ENCODE data around the gene PPDPF.

PPDPF gene

DNA sequence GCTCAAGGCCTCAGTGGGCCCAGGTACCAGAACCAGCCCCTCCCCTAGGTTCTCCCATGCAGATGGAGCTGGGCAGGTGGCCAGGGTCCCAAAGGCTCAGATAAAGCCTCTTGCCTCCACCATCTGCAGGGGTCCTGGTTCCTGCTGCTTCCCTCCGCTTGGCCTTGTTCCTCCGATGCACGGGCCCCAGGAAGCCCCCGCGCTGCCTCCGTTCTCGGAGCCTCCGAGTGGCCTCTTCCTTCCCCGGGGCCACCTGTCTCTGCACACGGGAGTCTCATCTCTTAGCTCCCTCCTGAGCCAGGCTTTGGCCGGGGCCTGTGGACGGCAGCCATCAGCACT is 18.5 kb downstream of the PPDPF start:
- DNase-seq = no peak

DNA sequence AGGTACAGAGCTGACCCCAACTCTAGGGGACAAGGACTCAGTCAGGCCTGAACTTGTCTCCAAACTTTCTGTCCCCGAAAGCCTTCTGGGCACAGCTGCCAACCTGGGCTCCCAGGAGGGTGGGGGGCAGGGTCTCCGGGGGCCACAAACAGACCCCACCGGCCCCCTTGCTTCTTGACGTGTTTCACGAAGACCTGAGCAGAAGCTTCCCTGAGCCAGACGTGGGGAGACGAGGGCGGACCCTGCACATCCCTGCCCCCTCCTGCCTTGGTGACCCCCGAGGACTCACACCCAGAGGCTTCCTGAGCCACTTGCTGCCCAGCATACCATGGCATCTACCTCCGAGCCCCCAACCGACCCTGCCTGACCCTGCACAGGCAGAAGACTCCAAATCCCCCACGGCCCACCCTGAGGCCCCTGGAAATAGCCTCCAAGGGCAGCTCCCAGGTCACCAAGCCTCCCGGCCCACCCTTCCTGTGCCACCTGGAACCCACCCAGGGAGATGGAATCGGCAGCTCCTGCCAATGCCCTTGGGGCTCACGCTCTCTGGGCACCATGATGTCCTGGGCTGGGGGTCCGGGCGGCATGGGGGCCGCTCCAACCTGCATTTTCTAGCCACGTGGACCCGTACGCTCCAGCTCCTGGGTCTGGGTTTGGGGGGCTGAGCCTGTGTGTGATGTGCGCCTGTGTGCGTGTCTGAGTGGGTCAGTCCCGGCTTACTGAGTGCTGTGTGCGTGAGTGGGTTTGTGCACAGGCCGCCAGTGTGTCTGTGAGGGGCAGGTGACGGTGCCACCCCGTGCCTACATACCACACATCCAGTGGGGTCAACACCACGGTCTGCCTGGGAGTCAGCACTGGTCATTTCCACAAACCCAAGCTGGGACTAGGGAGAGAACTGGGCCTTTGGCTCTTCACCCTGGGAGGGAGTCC is 19.1 kb downstream of the PPDPF start:
- DNase-seq = no peak

DNA sequence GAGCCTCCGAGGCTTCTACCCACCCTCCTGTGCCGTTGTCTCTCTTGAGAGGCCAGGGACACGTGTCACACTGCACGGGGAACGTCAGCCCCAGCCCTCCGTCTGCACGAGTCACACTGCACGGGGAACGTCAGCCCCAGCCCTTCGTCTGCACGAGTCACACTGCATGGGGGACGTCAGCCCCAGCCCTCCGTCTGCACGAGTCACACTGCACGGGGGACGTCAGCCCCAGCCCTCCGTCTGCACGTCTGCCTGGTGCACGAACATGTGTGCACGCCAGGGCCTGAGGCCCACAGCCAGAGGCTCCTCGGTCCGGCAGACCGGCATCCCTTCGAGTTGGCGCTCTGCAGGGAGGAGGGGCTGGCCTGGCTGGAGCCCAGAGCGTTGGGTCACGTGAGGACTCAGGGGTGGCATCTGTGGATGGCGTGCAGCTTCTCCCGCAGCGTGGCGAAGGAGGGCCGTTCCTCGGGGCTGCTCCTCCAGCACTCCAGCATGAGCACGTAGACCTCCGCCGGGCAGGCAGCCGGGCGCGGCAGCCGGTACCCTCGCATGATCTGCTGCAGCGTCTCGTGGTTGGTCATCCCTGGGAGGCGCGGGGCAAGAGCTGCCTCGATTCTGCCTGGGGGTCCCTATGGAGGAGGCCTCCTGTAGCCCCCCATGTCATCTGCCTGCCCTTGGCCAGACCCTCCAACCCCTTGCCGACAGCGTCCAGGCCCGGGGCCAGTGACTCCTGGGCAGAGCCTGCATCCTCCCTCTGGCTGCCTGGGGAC is 20.0 kb downstream of the PPDPF start:
- DNase-seq = no peak

- DNase-seq = no peak
Observed at GRCh38 chr20:63541371-63541770, 20.8 kb downstream of the PPDPF start.

- DNase-seq = no peak
Observed at GRCh38 chr20:63542031-63542559, 21.5 kb downstream of the PPDPF start.

DNA sequence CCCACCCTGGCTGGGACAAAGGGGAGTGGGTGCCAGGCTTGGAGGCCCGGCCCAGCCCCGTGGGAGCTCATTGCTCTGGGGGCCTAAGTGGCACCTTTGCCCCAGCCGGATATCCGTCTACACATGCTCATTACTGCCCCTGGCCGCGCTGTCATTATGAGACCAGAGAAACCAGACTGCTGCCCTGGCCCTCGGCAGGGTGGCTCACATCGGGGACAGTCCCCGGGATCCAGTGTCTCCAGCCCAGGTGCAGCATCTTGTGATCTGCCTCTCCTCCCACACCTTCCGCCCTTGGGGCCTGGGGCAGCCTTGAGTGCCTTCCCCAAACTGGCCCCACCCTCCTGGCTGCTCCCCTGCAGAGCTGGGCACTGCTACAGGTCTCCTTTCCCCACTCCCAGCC is 22.1 kb downstream of the PPDPF start:
- DNase-seq = no peak

- DNase-seq = no peak
Observed at GRCh38 chr20:63543131-63543530, 22.6 kb downstream of the PPDPF start.

DNA sequence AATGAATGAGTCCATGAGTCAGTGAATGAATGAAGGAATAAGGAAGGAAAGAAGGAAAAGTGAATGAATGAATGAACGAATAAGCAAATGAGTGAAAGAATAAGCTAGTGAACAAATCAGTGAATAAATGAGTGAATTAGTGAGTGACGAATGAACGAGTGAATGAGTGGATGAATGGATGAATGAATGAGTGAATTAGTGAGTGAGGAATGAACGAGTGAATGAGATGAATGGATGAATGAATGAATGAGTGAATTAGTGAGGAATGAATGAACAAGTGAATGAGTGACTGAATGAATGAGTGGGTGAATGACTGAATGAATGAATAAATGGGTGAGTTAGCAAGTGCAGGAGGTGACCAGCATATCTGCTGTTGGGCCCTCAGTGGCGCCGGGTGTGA is 23.2 kb downstream of the PPDPF start:
- DNase-seq = no peak

DNA sequence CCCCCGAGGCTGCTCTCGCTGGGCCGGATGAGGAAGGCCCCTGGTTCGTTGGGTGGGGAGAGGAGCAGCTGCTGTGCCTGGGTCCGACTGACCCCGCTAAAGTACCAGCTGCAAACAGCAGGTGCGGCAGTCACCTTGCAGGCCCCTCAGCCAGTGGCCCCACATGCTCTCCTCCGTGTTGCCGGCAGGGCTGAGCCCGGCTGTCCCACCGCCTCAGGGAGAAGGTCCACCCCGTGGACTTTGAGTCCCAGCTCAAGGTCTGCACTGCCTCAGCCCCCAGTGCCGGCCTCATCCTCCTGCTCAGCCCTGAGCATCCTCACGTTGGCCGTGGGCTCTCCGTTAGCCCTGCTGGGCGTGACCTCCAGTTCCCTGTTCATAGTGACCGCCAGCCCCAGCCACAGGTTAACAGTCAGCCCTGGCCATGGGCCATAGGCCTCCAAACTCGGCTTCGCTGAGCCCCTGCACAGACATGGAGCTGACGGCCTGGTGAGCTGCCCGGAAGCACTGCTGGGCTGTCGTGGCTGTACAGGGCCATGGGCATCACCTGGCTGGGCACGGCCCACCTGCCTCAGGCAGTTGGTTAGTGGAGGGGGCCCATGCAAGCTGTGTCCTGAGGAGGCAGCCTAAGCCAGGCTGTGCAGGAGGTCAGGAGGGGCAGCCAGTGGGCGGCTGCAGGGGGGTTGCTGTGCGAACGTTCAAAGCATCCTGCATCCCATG is 23.8 kb downstream of the PPDPF start:
- DNase-seq = no peak

DNA sequence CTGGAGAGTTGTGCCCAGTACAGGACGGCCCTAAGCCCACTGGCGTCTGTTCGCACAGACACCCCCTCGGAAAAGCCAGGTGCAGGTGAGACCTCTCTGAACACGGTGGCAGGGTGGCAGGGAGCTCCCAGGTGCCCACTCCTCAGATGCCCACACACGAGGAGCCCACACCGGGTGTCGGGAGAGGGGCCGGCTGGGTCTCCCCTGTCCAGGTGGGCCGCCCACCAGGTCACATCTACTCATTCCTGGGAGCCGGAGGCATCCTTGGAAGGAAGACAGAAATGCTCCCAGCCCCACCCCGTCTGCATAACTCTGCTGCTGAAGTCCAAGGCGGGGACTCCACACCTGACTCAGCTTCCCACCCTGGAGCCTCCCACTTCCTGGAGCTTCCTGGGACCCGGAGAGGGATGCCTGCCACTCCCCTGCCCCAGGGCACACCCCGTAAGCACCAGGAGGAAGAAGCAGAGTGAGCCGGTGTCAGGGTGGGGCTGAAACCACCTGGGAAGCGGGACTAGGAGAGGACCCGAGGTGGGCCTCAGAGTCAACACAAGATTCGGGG is 24.5 kb downstream of the PPDPF start:
- DNase-seq = no peak

DNA sequence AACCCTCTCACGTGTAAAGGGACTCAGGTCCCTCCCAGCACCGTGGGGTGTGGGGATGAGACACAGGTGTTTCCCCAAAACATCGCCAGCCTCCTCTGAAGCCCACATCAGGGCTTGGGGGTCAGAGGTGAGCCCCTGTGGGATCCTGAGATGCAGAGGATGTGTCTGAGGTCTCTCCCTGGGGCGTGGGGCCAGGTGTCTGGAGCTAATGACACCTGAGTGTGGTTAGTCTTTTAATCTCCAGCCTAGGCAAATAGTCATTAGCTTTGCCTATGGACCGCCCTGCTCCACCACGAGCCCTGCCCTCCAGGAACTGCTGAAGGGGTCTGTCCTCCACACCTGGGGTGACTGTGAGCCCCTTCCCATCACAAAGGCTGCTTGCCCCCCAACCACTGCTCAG is 25.2 kb downstream of the PPDPF start:
- no peak for DNase-seq

DNA sequence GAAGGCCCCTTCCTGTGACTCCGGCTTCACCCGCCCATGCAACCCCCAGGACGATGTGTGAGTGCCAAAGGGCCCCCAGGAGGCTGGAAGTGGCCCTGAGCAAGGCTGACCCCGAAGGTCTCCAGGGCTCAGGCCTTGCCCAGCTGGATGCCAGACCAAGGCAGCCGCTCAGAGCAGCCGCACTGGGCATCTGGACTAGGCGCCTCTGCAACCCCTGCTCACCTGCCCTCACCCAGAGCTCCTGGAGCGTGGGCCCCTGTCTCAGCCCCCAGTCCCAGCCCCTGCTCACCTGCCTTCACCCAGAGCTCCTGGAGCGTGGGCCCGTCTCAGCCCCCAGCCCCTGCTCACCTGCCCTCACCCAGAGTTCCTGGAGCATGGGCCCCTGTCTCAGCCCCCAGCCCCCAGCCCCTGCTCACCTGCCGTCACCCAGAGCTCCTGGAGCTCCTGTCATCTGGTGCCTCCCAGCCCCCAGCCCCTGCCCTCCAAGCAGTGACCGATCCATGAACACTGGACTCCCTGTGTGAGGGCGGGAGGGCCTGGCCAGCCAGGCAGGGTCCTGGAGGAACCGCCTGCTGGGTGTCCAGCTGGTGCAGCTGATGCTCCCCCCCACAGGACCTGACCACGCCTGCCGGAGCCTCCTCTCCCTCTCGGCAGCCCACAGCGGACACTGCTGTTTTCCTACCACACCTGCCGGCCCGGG is 25.8 kb downstream of the PPDPF start:
- DNase-seq = no peak

DNA sequence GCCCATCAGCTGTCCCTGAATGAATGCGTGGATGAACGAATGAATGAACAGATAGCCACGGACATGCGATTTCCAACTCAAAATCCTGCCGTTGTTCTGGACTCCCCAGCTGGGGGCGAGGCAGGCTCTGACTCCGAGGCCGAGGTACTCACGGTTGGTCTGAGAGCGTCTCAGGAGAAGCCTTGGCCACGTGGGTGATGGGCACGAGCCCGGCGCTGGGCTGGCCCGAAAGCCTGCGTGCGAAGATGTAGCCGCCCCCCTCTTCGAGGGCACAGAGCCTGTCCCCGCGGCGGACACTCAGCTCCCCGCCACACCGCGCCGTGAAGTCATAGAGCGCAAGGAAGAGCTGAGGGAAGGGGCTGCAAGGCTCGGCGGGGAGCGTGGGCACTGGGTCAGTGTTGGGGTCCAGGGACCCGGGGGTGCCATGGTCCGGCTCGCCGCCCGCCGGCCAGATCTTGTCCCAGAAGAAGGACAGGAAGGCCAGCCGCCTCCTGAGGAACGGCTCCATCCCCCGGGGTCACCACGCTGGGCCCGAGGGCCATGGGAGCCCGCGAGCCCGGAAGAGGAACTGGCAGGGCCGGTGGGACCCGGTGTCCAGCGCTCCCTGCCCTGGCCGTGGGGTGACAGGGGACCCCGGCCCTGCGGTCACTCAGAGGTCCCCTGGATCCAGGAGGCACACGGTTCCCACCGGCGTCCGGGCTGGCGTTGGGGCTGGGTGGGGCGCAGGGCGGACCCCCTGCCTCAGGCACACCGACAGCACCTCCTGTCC is 26.6 kb downstream of the PPDPF start:
- DNase-seq = no peak

DNA sequence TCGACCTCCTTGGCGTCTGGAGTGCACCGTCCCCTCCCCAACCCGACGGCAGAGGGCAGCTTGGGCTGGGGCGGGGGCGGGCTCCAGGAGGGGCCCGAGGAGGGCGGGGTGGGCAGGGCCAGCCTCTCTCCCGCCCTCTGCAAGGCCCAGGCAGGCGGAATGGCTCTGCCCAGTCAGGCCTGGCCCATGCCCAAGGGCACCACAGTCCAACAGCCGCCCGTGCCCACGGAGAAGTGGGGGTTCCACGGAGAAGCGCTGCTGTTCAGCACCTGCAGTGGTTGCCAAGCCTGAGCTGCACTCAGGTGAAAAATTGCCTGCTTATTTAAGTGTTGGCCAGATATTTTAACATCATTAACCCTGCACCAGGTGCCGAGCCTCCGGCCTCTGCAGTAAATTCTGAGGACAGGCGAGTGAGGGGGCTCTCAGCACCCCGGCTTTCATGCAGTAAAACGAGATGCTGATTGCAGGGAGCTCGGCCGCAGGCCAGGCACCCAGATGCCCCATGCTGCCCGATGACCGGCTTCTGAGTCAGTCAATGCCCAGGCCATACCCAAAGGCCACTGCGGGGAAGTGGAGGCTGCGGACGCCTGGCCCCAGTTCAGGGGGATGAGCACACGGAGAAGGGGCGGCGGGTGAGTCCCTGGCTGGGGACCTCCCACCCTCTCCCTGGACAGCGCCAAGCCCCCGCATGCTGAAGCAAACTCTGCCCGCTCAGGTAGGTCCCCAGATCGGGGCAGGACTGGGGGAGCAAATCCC is 27.3 kb downstream of the PPDPF start, which contains the start of gene SRMS:
Gene SRMS, minus strand, starts transcription at position 25 of the 756 bp plus-strand sequence. CDS start 286 bp downstream, outside the sequence.
- DNase-seq = no peak

GRCh38 chr20:63548542-63548941 is 28.0 kb downstream of the PPDPF start:
- DNase-seq = no peak

DNA sequence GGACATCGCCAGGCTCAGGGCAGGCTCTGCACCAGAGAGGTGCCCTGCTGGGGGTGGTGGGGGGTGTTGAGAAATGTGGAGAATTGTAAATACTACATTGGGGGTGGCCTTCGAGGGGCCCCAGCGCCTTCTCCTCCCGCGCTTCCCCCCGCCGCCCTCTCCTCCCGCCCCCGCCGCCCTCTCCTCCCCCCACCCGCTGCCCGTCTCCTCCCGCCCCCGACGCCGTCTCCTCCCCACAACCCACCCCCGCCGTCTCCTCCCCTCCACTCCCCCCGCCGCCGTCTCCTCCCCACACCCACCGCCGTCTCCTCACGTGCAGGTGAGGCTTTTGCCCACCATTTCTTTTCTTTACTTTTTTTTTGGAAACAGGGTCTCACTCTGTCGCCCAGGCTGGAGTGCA is 28.5 kb downstream of the PPDPF start:
- DNase-seq = no peak

DNA sequence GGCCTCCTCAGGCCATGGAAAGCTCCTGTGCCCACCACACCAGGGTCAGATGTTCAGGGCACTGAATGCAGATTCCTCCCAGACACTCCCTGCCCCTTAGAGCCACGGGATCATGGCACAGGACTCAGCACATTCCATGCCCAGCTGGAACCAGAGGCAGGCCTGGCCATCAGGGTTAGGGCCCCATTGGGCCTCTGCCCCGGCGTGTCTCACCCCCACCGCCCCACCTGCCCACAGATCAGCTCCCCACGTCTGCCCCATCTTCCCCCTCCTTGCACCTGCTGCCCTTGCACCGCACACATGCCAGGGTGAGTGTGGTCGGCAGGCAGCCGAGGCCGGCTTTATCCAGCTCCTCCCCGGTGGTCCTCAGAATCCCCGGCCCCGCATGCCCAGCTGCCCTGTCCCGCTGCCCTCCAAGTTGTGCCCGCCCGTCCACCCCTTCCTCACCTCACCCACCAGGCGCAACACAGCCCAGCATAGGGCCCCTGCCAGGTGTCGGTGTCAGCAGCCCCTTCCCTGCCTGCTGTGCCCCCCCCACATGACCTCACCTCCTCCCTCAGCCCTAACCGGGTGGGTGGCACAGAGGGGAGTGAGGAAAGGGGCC is 29.2 kb downstream of the PPDPF start:
- DNase-seq = no peak

DNA sequence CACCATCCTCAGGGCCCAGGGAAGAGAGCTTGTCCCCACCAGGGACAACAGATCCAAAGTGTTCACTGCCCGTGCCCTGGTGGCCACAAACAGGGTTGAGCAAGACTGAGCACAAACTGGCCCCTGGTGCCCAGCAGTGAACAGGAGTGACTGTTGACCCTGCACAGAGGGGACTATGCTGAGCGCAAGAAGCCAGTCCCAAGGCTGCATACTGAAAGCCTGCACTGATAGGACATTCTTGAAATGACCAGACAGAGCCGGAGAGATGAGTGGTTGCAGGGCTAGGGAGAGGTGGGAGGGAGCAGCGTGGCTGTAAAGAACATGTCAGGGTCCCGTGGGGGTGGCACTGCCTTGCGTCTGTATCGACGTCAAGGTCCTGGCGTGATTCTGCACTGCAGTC is 30.5 kb downstream of the PPDPF start:
- DNase-seq = no peak

DNA sequence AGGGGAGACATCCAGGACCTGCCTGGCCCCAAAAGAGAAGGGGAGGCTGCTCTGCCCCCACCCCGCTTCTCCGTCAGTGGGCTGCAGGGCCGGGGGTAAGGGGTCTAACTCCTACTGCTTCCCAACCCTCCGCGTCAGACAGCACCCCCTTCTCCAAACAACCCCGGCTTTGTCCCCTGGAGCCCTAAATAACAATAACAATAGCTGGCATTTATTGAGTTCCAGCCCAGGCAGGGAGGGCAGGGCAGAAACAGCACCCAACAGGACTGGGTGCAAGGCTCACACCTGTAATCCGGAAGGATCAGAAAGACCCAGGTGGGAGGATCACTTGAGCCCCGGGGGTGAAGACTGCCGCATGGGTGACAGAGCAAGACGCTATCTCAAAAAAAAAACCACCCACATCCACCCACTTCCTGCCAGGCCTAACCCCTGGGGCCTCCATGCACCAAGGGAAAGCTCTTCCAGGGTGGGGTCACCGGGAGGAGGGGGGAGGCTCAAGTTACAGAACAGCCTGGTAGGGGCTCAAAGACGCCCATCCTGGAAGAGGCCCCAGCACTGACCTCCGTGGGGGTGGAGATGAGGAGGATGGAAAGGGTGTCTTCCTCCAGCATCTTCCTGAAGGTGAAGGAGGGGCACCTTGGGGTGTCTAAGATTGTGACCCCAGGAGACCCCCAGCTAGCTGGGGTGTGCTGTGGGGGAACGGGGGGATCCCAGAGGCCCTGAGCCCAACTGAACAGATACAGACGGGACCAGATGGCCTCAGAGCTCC is 32.1 kb downstream of the PPDPF start:
- peak; percentile 38 for DNase-seq

Data from NCI-H2171 (cell line).